PFSK-1 (cell line): Measurements from ENCODE around the gene CWC15.

Source experiments
- FOXP2 ChIP-seq: optimal IDR thresholded peaks from 2 replicates; pipeline ENCODE3; 2011; ENCODE audit warnings: borderline replicate concordance, control low read depth, inconsistent platforms; ENCODE audit not compliant: insufficient read depth; ENCODE audit errors: extremely low read length, extremely low read depth
- POLR2AphosphoS5 ChIP-seq: IDR thresholded peaks from 2 replicates; pipeline ENCODE4 v1.6.1; 2012; ENCODE audit warnings: low read depth, mild to moderate bottlenecking, control low read depth, low read length, moderate library complexity
- REST ChIP-seq, 2 experiments: IDR thresholded peaks; 2 replicates each; pipeline versions ENCODE4 v1.6.1 to v1.8.0; 2011 to 2012; ENCODE audit warnings: low read depth in 2 of 2, low read length in 2 of 2, control low read depth in 1 of 2, inconsistent platforms in 1 of 2, mild to moderate bottlenecking in 1 of 2, moderate library complexity in 1 of 2; ENCODE audit not compliant: insufficient read depth in 1 of 2
- SIN3A ChIP-seq: IDR thresholded peaks from 2 replicates; pipeline ENCODE4 v1.6.1; 2012; ENCODE audit warnings: mild to moderate bottlenecking, low read length, moderate library complexity, borderline replicate concordance; ENCODE audit not compliant: insufficient read depth
- TAF1 ChIP-seq: IDR thresholded peaks from 2 replicates; pipeline ENCODE4 v1.6.1; 2012; ENCODE audit warnings: low read length, control low read depth, borderline replicate concordance; ENCODE audit not compliant: insufficient read depth

CWC15 gene

DNA sequence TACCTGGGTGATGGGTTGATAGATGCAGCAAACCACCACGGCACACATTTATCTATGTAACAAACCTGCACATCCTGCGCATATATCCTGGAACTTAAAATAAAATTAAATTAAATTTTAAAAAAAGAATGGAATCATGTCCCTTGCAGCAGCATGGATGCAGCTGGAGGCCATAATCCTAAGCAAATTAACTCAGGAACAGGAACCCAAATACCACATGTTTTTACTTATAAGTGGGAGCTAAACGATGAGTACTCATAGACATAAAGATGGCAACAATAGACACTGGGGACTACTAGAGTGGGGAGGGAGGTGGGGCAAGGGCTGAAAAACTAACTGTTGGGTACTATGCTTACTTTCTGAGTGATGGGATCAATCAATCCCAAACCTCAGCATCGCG lies 40.9 kb downstream of the CWC15 start:
- no peak for TF ChIP-seq FOXP2
- TF ChIP-seq SIN3A, result no peak
- TF ChIP-seq TAF1, result no peak
- no peak for TF ChIP-seq REST (IDR thresholded peaks at IDR 0.05; ENCODE audit: insufficient read depth in 1 of 2, low read depth in 2 of 2, low read length in 2 of 2)
- no peak for TF ChIP-seq POLR2AphosphoS5

DNA sequence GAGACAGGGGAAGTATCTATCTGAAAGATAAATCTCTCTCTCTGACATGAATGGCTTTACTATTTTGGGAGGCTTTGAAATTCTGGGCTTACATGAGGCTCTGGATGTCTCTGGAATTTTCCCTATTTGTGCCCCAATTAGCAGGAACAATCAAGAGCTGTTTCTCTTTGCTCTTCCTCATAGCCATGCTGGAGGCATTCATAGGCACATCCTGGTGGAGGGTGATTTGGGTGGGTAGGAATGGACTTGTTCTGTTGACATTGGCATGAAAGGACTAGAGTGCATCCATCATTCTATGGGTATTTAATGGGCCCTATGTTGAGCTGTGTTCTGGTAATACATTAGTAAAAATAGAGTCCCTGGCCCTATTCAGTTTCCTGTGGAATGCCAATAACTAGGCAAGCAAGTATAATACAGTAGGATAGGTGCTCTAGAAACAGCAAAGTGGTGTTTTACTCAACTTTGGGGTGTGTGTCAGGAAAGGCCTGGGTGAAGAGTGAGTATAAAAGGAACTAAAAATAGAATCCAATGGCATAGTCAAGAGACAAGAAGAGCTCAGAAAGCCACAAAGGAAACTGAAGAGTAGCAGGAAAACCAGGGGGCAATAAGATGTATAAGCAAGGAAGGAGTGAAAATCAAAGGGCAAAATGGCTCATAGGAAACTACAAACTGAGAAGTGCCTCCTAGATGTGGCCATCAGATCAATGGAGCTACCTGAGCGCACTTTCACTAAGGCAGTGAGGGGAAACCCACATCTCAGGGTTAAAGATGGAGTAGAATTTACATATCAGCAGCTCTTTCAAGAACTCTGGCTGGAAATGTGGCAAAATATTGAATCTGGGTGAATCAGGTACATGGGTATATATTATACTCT lies 45.0 kb downstream of the CWC15 start:
- TF ChIP-seq REST (IDR thresholded peaks at IDR 0.05; ENCODE audit: insufficient read depth in 1 of 2, low read depth in 2 of 2, low read length in 2 of 2), result no peak

DNA sequence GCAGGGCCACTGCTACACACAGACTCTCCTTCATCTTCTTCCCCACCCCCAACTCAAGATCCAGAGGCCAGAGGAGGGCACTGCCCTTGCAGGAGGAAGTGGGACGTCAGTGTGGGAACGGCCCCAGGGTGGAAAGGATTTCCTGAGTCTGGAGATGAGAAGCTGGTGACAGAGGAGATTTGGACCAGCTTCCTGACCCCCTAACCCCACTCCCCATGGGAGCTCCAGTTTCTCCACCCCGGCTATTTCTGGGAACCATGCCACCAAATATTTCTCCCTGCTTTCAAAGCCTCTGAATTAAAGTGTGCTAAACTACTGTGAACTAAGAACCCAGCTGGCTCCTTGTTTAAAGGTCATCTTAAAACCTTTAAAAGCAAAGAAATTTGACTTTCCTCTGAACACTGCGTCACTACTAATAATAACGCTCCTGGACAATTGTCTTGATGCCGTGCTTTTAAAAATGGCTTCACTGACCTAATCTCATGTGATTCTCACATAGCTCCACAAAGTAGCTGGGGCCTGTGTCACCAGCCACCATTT lies 46.6 kb downstream of the CWC15 start:
- TF ChIP-seq FOXP2 (peak; percentile 46), SIN3A (peak; percentile 63; the same call in 1 of the 2 replicates), REST (IDR thresholded peaks at IDR 0.05; ENCODE audit: insufficient read depth in 1 of 2, low read depth in 2 of 2, low read length in 2 of 2) (peak in 1 of 2 experiments; percentile 76; a peak in 2 of 4 replicates), POLR2AphosphoS5 (peak; percentile 49), TAF1 (no peak)

GRCh38 chr11:94926271-94926625 lies 47.1 kb downstream of the CWC15 start:
- TF ChIP-seq SIN3A (no peak), POLR2AphosphoS5 (no peak), REST (IDR thresholded peaks at IDR 0.05; ENCODE audit: insufficient read depth in 1 of 2, low read depth in 2 of 2, low read length in 2 of 2) (no peak), FOXP2 (no peak), TAF1 (no peak)
